ENCODE data around the gene MPDU1. TPM values are rescaled to one million over a fixed set of nuclear protein-coding genes. Genes with fewer than 3 reads are reported as not detected.
A peak's percentile ranks its signal among the peaks of the same experiment; 100 is the strongest.

The MPDU1 gene
- total RNA-seq, 1 donor from 2014 or later: 55.3 TPM

- ATAC-seq (peak; percentile 17 to 28), DNase-seq (no peak)
- Histone ChIP-seq H3K27ac (no peak overlapping the region), H3K27me3 (ENCODE audit: low read depth) (no peaks in the 10 kb centered on the region), H3K4me1 (no peaks in the 10 kb centered on the region), H3K9me3 (no peaks in the 10 kb centered on the region), H3K4me3 (no peak overlapping the region), H3K36me3 (no peaks in the 10 kb centered on the region)
- peak; percentile 21 for TF ChIP-seq CTCF (IDR thresholded peaks at IDR 0.05)
- intact Hi-C loops (cut with DNase I): no loop called here
Measured at GRCh38 chr17:7634384-7634783, 50.7 kb downstream of the MPDU1 start.

GRCh38 chr17:7636163-7636562 is 52.5 kb downstream of the MPDU1 start:
- DNase-seq (no peak), ATAC-seq (no peak)
- TF ChIP-seq CTCF (IDR thresholded peaks at IDR 0.05): no peak
- Histone ChIP-seq H3K4me3 (no peak overlapping the region), H3K36me3 (no peaks in the 10 kb centered on the region), H3K27me3 (ENCODE audit: low read depth) (no peaks in the 10 kb centered on the region), H3K27ac (no peak overlapping the region), H3K9me3 (no peaks in the 10 kb centered on the region), H3K4me1 (no peaks in the 10 kb centered on the region)
- intact Hi-C loops (cut with DNase I): no loop called here

Other genes with a start within 250 kb of the MPDU1 start
- 26.5 TPM for gene ACAP1, start 247.3 kb upstream of the MPDU1 start, total RNA-seq
- gene KCTD11, start 231.7 kb upstream of the MPDU1 start, total RNA-seq: 11.0 TPM
- gene TMEM95, start 228.7 kb upstream of the MPDU1 start, total RNA-seq: not detected
- 4.1 TPM for gene TNK1, start 202.8 kb upstream of the MPDU1 start, total RNA-seq
- 27.1 TPM for gene PLSCR3, start 189.3 kb upstream of the MPDU1 start, total RNA-seq
- 51.2 TPM for gene TMEM256, start 179.8 kb upstream of the MPDU1 start, total RNA-seq
- gene NLGN2, start 176.0 kb upstream of the MPDU1 start, total RNA-seq: 9.5 TPM
- gene SPEM1, start 163.5 kb upstream of the MPDU1 start, total RNA-seq: not detected
- not detected for gene SPEM2, start 158.2 kb upstream of the MPDU1 start, total RNA-seq
- not detected for gene SPEM3, start 155.0 kb upstream of the MPDU1 start, total RNA-seq
- gene TMEM102, start 148.4 kb upstream of the MPDU1 start, total RNA-seq: 8.1 TPM
- gene FGF11, start 144.3 kb upstream of the MPDU1 start, total RNA-seq: 1.2 TPM
- gene CHRNB1, start 138.8 kb upstream of the MPDU1 start, total RNA-seq: 8.4 TPM
- gene ZBTB4, start 104.2 kb upstream of the MPDU1 start, total RNA-seq: 79.0 TPM
- not detected for gene SLC35G6, start 102.4 kb upstream of the MPDU1 start, total RNA-seq
- gene POLR2A, start 99.5 kb upstream of the MPDU1 start, total RNA-seq: 101 TPM
- 91.3 TPM for gene TNFSF12, start 34.8 kb upstream of the MPDU1 start, total RNA-seq
- gene TNFSF13, start 25.1 kb upstream of the MPDU1 start, total RNA-seq: 161 TPM
- gene SENP3, start 21.9 kb upstream of the MPDU1 start, total RNA-seq: 87.0 TPM
- gene CD68, start 4.2 kb upstream of the MPDU1 start, total RNA-seq: 667 TPM
- gene SOX15, start 6.2 kb downstream of the MPDU1 start, total RNA-seq: 0.47 TPM
- gene FXR2, start 31.0 kb downstream of the MPDU1 start, total RNA-seq: 36.0 TPM
- gene SAT2, start 44.0 kb downstream of the MPDU1 start, total RNA-seq: 86.3 TPM
- not detected for gene SHBG, start 46.3 kb downstream of the MPDU1 start, total RNA-seq
- 3.1 TPM for gene ATP1B2, start 67.1 kb downstream of the MPDU1 start, total RNA-seq
- gene TP53, start 103.6 kb downstream of the MPDU1 start, total RNA-seq: 34.8 TPM
- gene WRAP53, start 104.6 kb downstream of the MPDU1 start, total RNA-seq: 8.3 TPM
- 1.6 TPM for gene EFNB3, start 121.3 kb downstream of the MPDU1 start, total RNA-seq
- 6.2 TPM for gene DNAH2, start 133.9 kb downstream of the MPDU1 start, total RNA-seq